Activated CD8-positive, alpha-beta T cell treated with anti-CD3 and anti-CD28 coated beads for 36 hours (primary cell): ENCODE measurements around the gene LRP6. TPM values are rescaled to one million over a fixed set of nuclear protein-coding genes. Genes with fewer than 3 reads are reported as not detected.

Experiments
- ATAC-seq: fragments of 200-7000 bp; cut with Tn5 transposase; one replicate; pipeline ENCODE4 v1.10.0; 2021; ENCODE audit warnings: mild to moderate bottlenecking, moderate library complexity
- CTCF ChIA-PET: fragments of 350-600 bp; sonication (Branson Sonifier 250); formaldehyde crosslinking; loops from one replicate; lab custom pipeline; 2021; ENCODE audit warnings: antibody characterized with exemption; lab: Charles Lee
- POLR2A ChIA-PET: fragments of 350-600 bp; sonication (Branson Sonifier 250); formaldehyde crosslinking; loops from one replicate; lab custom pipeline; 2021; ENCODE audit warnings: antibody characterized with exemption; lab: Charles Lee
- DNase-seq: peaks from one replicate; pipeline ENCODE4 v3.0.0-alpha.2; 2020
- H3K27ac Mint-ChIP-seq: one replicate; pipeline ENCODE4 v1.8.0; 2021; ENCODE audit warnings: mild to moderate bottlenecking, mixed read lengths
- H3K27me3 Mint-ChIP-seq: one replicate; pipeline ENCODE4 v1.8.0; 2021; ENCODE audit warnings: mixed read lengths
- H3K36me3 Mint-ChIP-seq: one replicate; pipeline ENCODE4 v1.8.0; 2021; ENCODE audit warnings: low read depth, mixed read lengths
- H3K4me1 Mint-ChIP-seq: one replicate; pipeline ENCODE4 v1.8.0; 2021; ENCODE audit warnings: low read depth, mixed read lengths
- H3K4me3 Mint-ChIP-seq: one replicate; pipeline ENCODE4 v1.8.0; 2021; ENCODE audit warnings: mild to moderate bottlenecking, moderate library complexity, mixed read lengths
- H3K9me3 Mint-ChIP-seq: one replicate; pipeline ENCODE4 v1.8.0; 2021; ENCODE audit warnings: mixed read lengths
- intact Hi-C: fragments of 100-400 bp; cut with micrococcal nuclease; formaldehyde crosslinking; loops from one replicate; pipeline ENCODE4 v1.10.0; 2022
- total RNA-seq, 2 experiments: library from RNA; stranded (reverse); gene quantifications; one replicate each; pipeline ENCODE4 v1.2.3, GENCODE V29; 2021
- TF ChIP-seq, protein P1 (sequence below): fragments of 200-600 bp; IDR thresholded peaks from one replicate; pipeline ENCODE4 v1.8.0; 2022; ENCODE audit warnings: antibody characterized with exemption, mild to moderate bottlenecking

Gene LRP6
- total RNA-seq, 2 experiments from 2014 or later = 1.3 to 2.0 TPM

DNA sequence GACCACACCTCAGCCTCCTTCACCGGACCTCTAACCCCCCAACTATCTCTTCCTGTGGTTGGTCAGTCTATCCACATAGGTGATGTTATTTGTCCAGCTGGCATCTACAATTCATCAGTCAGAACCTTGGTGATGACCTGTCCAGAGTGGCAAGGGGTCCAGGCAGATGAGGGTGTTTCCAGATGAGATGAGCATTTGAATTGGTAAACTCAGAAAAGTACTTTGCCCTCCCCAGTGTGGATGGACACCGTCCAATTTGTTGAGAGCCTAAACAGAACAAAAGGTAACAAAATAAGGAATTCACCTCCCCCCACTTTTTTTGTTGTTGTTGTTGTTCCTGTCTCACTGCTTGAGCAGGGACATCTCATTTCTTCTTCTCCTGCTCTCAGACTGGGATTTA is 34.3 kb upstream of the LRP6 start:
- DNase-seq (no peak), ATAC-seq (no peak)
- intact Hi-C loops = no loop called here
- Mint-ChIP-seq H3K4me3 (no peak overlapping the region), H3K4me1 (no peaks in the 10 kb centered on the region), H3K9me3 (peaks cover 3% of the 10 kb centered on the region), H3K27me3 (peaks cover 2% of the 10 kb centered on the region), H3K36me3 (no peaks in the 10 kb centered on the region), H3K27ac (no peak overlapping the region)
- POLR2A ChIA-PET = interaction anchor here (0.7 kb wide), 1 partner anchor 1580 kb away, joined by 3 read pairs; no protein-coding TSS in a partner anchor
- CTCF ChIA-PET = no interaction called here
- TF ChIP-seq, protein P1, sequence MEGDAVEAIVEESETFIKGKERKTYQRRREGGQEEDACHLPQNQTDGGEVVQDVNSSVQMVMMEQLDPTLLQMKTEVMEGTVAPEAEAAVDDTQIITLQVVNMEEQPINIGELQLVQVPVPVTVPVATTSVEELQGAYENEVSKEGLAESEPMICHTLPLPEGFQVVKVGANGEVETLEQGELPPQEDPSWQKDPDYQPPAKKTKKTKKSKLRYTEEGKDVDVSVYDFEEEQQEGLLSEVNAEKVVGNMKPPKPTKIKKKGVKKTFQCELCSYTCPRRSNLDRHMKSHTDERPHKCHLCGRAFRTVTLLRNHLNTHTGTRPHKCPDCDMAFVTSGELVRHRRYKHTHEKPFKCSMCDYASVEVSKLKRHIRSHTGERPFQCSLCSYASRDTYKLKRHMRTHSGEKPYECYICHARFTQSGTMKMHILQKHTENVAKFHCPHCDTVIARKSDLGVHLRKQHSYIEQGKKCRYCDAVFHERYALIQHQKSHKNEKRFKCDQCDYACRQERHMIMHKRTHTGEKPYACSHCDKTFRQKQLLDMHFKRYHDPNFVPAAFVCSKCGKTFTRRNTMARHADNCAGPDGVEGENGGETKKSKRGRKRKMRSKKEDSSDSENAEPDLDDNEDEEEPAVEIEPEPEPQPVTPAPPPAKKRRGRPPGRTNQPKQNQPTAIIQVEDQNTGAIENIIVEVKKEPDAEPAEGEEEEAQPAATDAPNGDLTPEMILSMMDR = no peak

DNA sequence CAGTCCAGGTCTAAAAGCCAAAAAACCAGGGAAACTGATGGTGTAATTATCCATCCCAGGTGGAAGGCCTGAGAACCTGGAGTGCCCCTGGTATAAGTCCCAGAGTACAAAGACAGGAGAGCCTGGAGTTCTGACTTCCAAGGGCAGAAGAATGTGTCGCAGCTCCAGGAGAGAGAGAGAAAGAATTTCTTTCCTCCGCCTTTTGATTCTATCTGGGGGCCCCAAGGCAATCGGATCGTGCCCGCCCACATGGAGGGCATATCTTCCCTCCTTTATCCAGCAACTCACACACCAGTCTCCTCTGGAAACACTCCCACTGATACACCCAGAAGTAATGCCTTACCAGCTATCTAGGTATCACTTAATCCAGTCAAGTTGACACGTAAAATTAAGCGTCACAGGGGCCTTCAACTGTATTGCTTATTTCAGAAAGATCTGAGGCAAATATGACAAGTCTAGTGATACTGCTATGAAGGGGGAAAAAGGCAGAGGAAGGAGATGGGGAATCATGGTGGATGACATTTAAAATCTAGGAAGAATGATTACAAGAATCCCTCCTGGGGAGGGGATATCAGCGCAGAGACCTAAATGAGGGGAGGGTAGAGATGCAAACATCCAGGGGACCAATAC is 30.5 kb upstream of the LRP6 start:
- H3K9me3 Mint-ChIP-seq = no peaks in the 10 kb centered on the region
- H3K27ac Mint-ChIP-seq = no peak overlapping the region
- no peaks in the 10 kb centered on the region for H3K4me1 Mint-ChIP-seq
- intact Hi-C loops = no loop called here
- TF ChIP-seq, protein P1 = no peak
- peaks cover 2% of the 10 kb centered on the region for H3K27me3 Mint-ChIP-seq
- ATAC-seq = no peak
- H3K36me3 Mint-ChIP-seq = no peaks in the 10 kb centered on the region
- ChIA-PET CTCF (no interaction called here), POLR2A (no interaction called here)
- no peak for DNase-seq
- H3K4me3 Mint-ChIP-seq = no peak overlapping the region

DNA sequence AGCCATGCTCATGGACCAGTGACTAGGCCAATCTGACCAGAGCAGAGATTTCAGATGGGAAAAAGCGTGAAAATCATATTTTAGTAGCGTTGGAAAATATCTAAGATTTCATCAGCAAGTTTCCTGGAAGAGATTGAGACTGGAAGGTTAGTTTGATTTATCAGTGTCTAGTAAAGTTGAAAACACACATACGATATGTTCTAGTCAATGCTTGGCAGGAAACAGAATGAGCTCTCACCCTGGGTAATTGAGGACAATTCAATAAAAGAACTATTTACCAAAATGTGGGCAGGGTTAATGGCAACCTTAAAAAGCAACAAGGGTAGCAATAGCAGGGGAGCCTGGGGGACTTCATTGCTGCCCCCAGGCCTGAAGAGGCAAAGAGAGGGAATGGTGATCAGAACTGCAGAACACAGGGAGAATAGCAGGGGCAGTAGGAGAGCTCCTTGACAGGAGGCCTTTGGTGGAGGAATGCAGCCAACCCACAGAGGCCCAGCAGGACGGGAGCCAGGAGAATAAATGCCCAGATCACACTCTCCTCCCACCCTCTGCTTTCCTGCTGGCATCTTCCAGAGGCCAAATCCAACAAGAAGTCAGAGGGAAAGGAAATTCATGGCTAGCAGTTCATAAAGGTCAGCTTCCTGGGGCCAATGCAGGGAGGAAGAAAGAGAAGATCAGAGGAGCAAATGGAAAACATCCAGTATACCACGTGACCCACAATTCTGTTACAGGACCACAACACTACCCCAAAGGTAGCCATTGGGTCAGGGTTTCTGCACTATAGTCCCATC is 27.6 kb upstream of the LRP6 start:
- ChIA-PET CTCF (interaction anchor here (1.0 kb wide), 1 partner anchor 33 kb away, joined by 3 read pairs; no protein-coding TSS in a partner anchor), POLR2A (no interaction called here)
- peaks cover 2% of the 10 kb centered on the region for H3K27me3 Mint-ChIP-seq
- no peak overlapping the region for H3K4me3 Mint-ChIP-seq
- no peaks in the 10 kb centered on the region for H3K9me3 Mint-ChIP-seq
- no peaks in the 10 kb centered on the region for H3K36me3 Mint-ChIP-seq
- intact Hi-C loops = no loop called here
- no peak for DNase-seq
- no peak for ATAC-seq
- H3K27ac Mint-ChIP-seq = no peak overlapping the region
- no peaks in the 10 kb centered on the region for H3K4me1 Mint-ChIP-seq
- TF ChIP-seq, protein P1 = no peak

DNA sequence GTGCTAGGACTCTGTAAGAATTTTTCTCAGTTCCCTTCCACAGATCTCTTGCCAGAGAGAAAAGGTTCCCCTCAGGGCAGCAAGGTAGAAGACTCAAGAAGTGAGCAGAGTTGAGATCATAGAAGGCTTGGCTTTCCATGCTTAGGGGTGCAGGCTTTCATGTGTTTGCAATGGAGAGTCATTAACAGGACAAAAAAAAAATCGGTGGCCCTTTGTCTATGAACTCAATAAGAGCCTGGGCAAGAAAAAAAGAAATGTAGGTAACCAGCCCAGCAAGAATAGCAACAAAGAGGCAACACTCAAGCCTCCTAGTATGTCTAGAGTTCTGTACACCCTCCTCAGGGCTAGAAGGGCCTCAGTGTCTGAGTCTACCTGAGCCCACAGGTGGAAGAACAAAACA is 23.4 kb upstream of the LRP6 start:
- intact Hi-C loops = no loop called here
- CTCF ChIA-PET = no interaction called here
- Mint-ChIP-seq H3K27ac (no peak overlapping the region), H3K9me3 (no peaks in the 10 kb centered on the region), H3K4me3 (no peak overlapping the region), H3K27me3 (no peaks in the 10 kb centered on the region), H3K36me3 (no peaks in the 10 kb centered on the region), H3K4me1 (no peaks in the 10 kb centered on the region)
- DNase-seq = no peak
- POLR2A ChIA-PET = interaction anchor here (1.0 kb wide), 1 partner anchor 25 kb away, joined by 3 read pairs; no protein-coding TSS in a partner anchor
- ATAC-seq = no peak
- TF ChIP-seq, protein P1 = no peak

DNA sequence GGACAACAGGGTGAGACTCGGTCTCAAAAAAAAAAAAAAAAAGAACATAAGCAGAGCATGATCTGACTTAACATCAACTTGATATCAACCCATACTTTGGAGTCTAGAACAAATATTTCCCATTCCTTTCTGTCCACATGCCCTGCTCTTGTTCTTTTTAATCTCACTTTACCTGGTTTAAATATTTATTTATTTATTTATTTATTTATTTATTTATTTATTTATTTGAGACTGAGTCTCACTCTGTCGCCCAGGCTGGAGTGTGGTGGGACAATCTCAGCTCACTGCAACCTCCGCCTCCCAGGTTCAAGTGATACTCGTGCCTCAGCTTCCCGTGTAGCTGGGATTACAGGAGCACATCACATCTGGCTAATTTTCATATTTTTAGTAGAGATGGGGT is 19.6 kb upstream of the LRP6 start:
- ChIA-PET POLR2A (no interaction called here), CTCF (no interaction called here)
- Mint-ChIP-seq H3K27me3 (peaks cover 4% of the 10 kb centered on the region), H3K9me3 (no peaks in the 10 kb centered on the region), H3K36me3 (no peaks in the 10 kb centered on the region), H3K27ac (no peak overlapping the region), H3K4me1 (no peaks in the 10 kb centered on the region), H3K4me3 (no peak overlapping the region)
- TF ChIP-seq, protein P1 = no peak
- intact Hi-C loops = no loop called here
- ATAC-seq (no peak), DNase-seq (no peak)
